Neural progenitor cell (in vitro differentiated cells): ENCODE data around the gene DSCAML1.

Experiments
- CTCF ChIP-seq: fragments of 200-600 bp; sonication (generic); IDR thresholded peaks from 2 replicates; pipeline ENCODE4 v1.5.1; 2017; ENCODE audit warnings: antibody characterized with exemption, mild to moderate bottlenecking
- EZH2 ChIP-seq: fragments of 200-600 bp; sonication (generic); IDR thresholded peaks from 2 replicates; pipeline ENCODE4 v1.6.1; 2017; ENCODE audit warnings: antibody characterized with exemption, mild to moderate bottlenecking, moderate library complexity

- no peak for TF ChIP-seq CTCF
- TF ChIP-seq EZH2: no peak
Measured at GRCh38 chr11:117600234-117600783, 196.7 kb downstream of the DSCAML1 start.
